Measurements from ENCODE around the gene IST1.

Gene IST1

DNA sequence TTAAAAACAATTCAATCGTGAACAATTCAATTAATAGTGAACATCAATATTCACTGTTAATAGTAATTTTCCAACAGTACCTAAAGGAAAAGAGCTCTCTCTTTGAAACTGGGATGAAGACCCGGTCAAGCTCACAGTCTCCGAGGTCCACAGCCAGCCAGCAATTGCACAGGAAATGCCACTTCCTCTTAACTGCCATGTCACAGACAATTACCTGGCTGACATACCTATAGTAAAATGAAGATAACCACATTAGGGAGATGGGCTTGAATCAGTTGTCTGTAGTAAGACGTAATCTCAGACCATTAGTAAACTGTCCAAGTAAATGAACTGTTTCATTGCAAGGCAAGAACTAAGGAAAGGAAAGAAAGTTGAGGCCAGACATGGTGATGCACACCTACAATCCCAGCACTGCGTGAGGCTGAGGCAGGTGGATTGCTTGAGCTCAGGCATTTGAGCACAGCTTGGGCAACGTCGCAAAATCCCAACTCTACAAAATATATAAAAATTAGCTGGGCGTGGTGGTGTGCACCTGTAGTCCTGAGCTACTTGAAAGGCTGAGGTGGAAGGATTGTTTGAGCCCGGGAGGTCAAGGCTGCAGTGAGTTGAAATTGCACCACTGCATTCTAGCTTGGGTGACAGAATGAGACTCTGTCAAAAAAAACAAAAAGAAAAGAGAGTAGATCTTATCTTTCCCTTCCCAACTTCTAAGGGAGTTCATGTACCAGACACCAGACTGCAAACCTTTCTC lies 68.0 kb downstream of the IST1 start:
- DNase-seq (ENCODE audit: low read depth): no peak
- TF ChIP-seq, protein P1, sequence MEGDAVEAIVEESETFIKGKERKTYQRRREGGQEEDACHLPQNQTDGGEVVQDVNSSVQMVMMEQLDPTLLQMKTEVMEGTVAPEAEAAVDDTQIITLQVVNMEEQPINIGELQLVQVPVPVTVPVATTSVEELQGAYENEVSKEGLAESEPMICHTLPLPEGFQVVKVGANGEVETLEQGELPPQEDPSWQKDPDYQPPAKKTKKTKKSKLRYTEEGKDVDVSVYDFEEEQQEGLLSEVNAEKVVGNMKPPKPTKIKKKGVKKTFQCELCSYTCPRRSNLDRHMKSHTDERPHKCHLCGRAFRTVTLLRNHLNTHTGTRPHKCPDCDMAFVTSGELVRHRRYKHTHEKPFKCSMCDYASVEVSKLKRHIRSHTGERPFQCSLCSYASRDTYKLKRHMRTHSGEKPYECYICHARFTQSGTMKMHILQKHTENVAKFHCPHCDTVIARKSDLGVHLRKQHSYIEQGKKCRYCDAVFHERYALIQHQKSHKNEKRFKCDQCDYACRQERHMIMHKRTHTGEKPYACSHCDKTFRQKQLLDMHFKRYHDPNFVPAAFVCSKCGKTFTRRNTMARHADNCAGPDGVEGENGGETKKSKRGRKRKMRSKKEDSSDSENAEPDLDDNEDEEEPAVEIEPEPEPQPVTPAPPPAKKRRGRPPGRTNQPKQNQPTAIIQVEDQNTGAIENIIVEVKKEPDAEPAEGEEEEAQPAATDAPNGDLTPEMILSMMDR (IDR thresholded peaks at IDR 0.05; ENCODE audit: low read depth, low read length): no peak
- TF ChIP-seq MAX (IDR thresholded peaks at IDR 0.05; ENCODE audit: low read depth, low read length): no peak
- no peak for TF ChIP-seq POLR2A (IDR thresholded peaks at IDR 0.05; ENCODE audit: extremely low read depth, insufficient read length)
- TF ChIP-seq MYC (IDR thresholded peaks at IDR 0.05; ENCODE audit: low read depth, low read length): no peak
- no peak overlapping the region for H3K4me3 ChIP-seq (ENCODE audit: low read depth, low read length)

- TF ChIP-seq POLR2A (IDR thresholded peaks at IDR 0.05; ENCODE audit: extremely low read depth, insufficient read length) (no peak), MAX (IDR thresholded peaks at IDR 0.05; ENCODE audit: low read depth, low read length) (no peak), MYC (IDR thresholded peaks at IDR 0.05; ENCODE audit: low read depth, low read length) (no peak)
- TF ChIP-seq, protein P1 (IDR thresholded peaks at IDR 0.05; ENCODE audit: low read depth, low read length): no peak
- DNase-seq (ENCODE audit: low read depth): no peak
- H3K4me3 ChIP-seq (ENCODE audit: low read depth, low read length): no peak overlapping the region
Measured at GRCh38 chr16:71965223-71965622, 69.9 kb downstream of the IST1 start.

DNA sequence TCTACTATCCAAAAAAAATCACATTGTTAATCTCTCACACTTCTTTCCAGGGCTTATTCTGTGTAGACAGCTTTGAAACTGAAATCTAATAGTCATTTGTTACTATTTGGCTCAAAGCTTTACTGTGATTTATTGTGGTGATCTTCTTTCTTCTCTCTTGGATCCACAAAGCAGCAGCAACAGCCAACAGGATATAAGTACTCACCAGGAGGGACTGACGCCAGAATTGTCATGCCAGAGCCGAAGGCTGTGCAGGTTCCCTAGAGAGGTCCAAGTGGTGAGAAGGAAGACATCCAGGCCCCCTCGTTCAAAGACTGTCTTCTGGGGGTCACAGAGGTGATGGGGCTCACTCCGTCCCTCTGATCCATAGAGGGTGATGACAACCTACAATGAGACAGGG lies 71.6 kb downstream of the IST1 start:
- H3K4me3 ChIP-seq (ENCODE audit: low read depth, low read length): no peak overlapping the region
- TF ChIP-seq MAX (IDR thresholded peaks at IDR 0.05; ENCODE audit: low read depth, low read length) (no peak), POLR2A (IDR thresholded peaks at IDR 0.05; ENCODE audit: extremely low read depth, insufficient read length) (no peak), MYC (IDR thresholded peaks at IDR 0.05; ENCODE audit: low read depth, low read length) (no peak)
- TF ChIP-seq, protein P1 (IDR thresholded peaks at IDR 0.05; ENCODE audit: low read depth, low read length): no peak
- DNase-seq (ENCODE audit: low read depth): no peak

- DNase-seq (ENCODE audit: low read depth): no peak
- H3K4me3 ChIP-seq (ENCODE audit: low read depth, low read length): no peak overlapping the region
- TF ChIP-seq POLR2A (IDR thresholded peaks at IDR 0.05; ENCODE audit: extremely low read depth, insufficient read length) (no peak), MAX (IDR thresholded peaks at IDR 0.05; ENCODE audit: low read depth, low read length) (no peak), MYC (IDR thresholded peaks at IDR 0.05; ENCODE audit: low read depth, low read length) (no peak)
- TF ChIP-seq, protein P1 (IDR thresholded peaks at IDR 0.05; ENCODE audit: low read depth, low read length): no peak
Measured at GRCh38 chr16:71969353-71969752, 74.0 kb downstream of the IST1 start.

- TF ChIP-seq POLR2A (IDR thresholded peaks at IDR 0.05; ENCODE audit: extremely low read depth, insufficient read length) (no peak), MAX (IDR thresholded peaks at IDR 0.05; ENCODE audit: low read depth, low read length) (no peak), MYC (IDR thresholded peaks at IDR 0.05; ENCODE audit: low read depth, low read length) (no peak)
- TF ChIP-seq, protein P1 (IDR thresholded peaks at IDR 0.05; ENCODE audit: low read depth, low read length): no peak
- no peak overlapping the region for H3K4me3 ChIP-seq (ENCODE audit: low read depth, low read length)
- no peak for DNase-seq (ENCODE audit: low read depth)
Measured at GRCh38 chr16:71971571-71971970, 76.2 kb downstream of the IST1 start.
